Measurements from ENCODE around the gene GREB1L. TPM values are rescaled to one million over a fixed set of nuclear protein-coding genes. Genes with fewer than 3 reads are reported as not detected.

The GREB1L gene
- total RNA-seq, 6 experiments from 2014 or later: 1.9 to 10.8 (median 2.3) TPM

DNA sequence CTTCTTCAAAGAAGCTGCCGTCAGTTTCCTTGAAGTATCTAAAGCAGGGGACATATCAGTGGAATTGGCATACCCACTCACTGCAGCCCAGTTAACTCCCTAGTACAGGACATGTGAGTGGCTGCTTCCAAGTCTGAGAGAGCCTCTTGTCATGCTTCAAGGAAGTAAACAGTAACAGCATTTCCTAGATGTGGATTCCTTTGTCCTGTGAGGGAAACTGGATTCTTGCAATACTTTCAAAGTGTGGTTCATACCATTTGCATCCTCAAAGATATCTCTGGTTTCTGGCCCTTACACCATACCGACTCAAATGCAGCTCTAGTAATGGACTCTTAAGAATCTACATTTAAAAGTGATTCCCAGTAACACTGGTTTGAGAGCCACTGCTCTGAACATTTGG, 271.3 kb downstream of the GREB1L start:
- Mint-ChIP-seq H3K9me3 (no peaks in the 10 kb centered on the region), H3K4me3 (no peak overlapping the region), H3K4me1 (ENCODE audit: low read depth) (peaks cover 7% of the 10 kb centered on the region; the same call in 1 of the 2 replicates), H3K36me3 (ENCODE audit: low read depth) (peaks cover 26% of the 10 kb centered on the region), H3K27me3 (ENCODE audit: insufficient read depth) (peaks cover 1% of the 10 kb centered on the region; the same call in 1 of the 2 replicates), H3K27ac (peak overlapping the region; percentile 19; the same call in 1 of the 2 replicates)
- DNase-seq: peak; percentile 37
- TF ChIP-seq, protein P1, sequence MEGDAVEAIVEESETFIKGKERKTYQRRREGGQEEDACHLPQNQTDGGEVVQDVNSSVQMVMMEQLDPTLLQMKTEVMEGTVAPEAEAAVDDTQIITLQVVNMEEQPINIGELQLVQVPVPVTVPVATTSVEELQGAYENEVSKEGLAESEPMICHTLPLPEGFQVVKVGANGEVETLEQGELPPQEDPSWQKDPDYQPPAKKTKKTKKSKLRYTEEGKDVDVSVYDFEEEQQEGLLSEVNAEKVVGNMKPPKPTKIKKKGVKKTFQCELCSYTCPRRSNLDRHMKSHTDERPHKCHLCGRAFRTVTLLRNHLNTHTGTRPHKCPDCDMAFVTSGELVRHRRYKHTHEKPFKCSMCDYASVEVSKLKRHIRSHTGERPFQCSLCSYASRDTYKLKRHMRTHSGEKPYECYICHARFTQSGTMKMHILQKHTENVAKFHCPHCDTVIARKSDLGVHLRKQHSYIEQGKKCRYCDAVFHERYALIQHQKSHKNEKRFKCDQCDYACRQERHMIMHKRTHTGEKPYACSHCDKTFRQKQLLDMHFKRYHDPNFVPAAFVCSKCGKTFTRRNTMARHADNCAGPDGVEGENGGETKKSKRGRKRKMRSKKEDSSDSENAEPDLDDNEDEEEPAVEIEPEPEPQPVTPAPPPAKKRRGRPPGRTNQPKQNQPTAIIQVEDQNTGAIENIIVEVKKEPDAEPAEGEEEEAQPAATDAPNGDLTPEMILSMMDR (IDR thresholded peaks at IDR 0.05): no peak

DNA sequence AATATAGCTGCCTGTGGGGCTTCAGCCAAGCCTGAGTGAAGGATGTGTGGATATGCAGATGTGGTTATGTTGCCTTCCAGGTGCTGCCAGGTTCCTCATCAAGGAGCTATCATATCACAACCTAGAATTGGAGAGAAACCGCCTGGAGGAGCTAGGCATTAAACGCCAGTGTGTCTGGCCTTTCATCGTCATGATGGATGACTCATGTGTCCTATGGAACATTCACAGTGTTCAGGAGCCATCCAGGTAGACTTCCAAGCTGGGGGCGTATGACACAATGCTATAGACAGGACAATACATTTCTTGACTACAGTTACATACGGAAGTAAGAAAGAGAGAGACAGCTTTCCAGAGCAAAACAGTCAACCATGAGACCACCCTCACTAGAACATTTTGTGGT, 271.7 kb downstream of the GREB1L start:
- Mint-ChIP-seq H3K4me3 (no peak overlapping the region), H3K36me3 (ENCODE audit: low read depth) (peaks cover 26% of the 10 kb centered on the region), H3K27ac (peak overlapping the region; percentile 19; the same call in 1 of the 2 replicates), H3K27me3 (ENCODE audit: insufficient read depth) (peaks cover 1% of the 10 kb centered on the region; the same call in 1 of the 2 replicates), H3K4me1 (ENCODE audit: low read depth) (peaks cover 7% of the 10 kb centered on the region; the same call in 1 of the 2 replicates), H3K9me3 (no peaks in the 10 kb centered on the region)
- TF ChIP-seq, protein P1 (IDR thresholded peaks at IDR 0.05): no peak
- DNase-seq: no peak

DNA sequence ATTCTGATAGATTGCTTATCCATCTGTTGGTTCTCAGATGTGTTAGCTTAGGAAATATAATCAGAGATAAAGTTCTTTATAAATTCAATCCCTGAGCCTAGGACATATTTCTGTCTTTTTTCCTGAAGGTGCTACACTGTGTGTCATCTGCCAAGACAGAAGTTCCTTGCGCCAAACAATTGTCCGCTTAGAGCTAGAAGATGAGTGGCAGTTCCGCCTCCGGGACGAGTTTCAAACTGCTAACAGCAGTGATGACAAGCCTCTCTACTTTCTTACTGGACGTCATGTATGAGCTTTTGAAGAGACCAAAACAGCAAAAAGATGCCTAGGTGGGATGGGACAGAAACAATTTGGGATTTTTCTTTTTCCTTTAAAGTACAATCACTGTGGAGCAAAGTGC, 280.5 kb downstream of the GREB1L start:
- TF ChIP-seq, protein P1 (IDR thresholded peaks at IDR 0.05): no peak
- no peaks in the 10 kb centered on the region for H3K27me3 Mint-ChIP-seq (ENCODE audit: insufficient read depth)
- no peak overlapping the region for H3K27ac Mint-ChIP-seq
- H3K4me3 Mint-ChIP-seq: no peak overlapping the region
- H3K4me1 Mint-ChIP-seq (ENCODE audit: low read depth): no peaks in the 10 kb centered on the region; the same call in 1 of the 2 replicates
- DNase-seq: no peak
- H3K9me3 Mint-ChIP-seq: no peaks in the 10 kb centered on the region
- H3K36me3 Mint-ChIP-seq (ENCODE audit: low read depth): peaks cover 8% of the 10 kb centered on the region

DNA sequence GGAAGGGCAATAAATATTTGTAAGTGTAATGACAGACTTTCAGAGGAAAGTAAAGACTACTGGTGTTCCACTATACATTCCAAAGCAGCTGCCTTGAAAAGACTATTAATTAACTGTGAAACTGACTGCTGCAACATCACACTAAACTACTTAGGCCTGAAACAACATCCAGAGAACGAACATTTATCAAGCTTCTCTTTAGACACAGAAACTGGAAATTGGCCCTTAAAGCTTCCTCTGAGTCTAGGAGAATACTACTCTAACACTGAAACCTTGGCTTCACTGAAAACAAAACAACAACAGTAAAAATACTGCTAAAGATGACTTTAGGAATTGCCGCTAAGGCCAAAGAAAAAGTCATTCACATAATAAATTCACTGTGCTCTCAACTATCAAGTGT, 283.9 kb downstream of the GREB1L start:
- TF ChIP-seq, protein P1 (IDR thresholded peaks at IDR 0.05): no peak
- H3K27me3 Mint-ChIP-seq (ENCODE audit: insufficient read depth): no peaks in the 10 kb centered on the region
- no peaks in the 10 kb centered on the region; the same call in 1 of the 2 replicates for H3K4me1 Mint-ChIP-seq (ENCODE audit: low read depth)
- H3K9me3 Mint-ChIP-seq: no peaks in the 10 kb centered on the region
- H3K36me3 Mint-ChIP-seq (ENCODE audit: low read depth): peaks cover 10% of the 10 kb centered on the region
- no peak for DNase-seq
- no peak overlapping the region for H3K27ac Mint-ChIP-seq
- no peak overlapping the region for H3K4me3 Mint-ChIP-seq

DNA sequence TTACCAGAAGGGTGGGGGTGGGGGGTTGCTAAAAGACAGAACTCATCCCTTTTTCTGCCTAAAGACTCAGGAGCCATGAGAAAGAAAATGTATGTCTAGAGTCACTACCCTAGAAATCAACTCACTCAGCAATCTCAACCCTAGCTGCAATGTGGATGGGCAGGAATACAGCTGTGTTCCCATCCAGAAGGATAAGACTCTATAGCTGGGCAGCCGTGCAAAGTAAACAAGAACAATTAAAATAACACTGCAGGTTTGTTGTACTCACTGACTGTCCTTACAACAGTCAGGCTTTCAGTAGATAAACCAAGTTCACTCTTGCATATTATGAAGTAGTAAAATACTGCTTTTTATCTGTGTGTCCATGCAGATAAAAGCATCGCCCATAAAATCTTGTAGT, 284.4 kb downstream of the GREB1L start:
- Mint-ChIP-seq H3K27me3 (ENCODE audit: insufficient read depth) (no peaks in the 10 kb centered on the region), H3K4me3 (no peak overlapping the region), H3K27ac (no peak overlapping the region), H3K4me1 (ENCODE audit: low read depth) (no peaks in the 10 kb centered on the region; the same call in 1 of the 2 replicates), H3K36me3 (ENCODE audit: low read depth) (peaks cover 10% of the 10 kb centered on the region), H3K9me3 (no peaks in the 10 kb centered on the region)
- TF ChIP-seq, protein P1 (IDR thresholded peaks at IDR 0.05): no peak
- DNase-seq: no peak

All from HFFc6 (cell line).